Cardiac septum (tissue), 1 donor: ENCODE measurements around the gene OR52E5. TPM values are rescaled to one million over a fixed set of nuclear protein-coding genes. Genes with fewer than 3 reads are reported as not detected.

ENCODE experiments used
- DNase-seq: peaks from one replicate; pipeline ENCODE4 v3.0.0-alpha.2; 2020; ENCODE audit warnings: low spot score
- intact Hi-C: fragments of 100-400 bp; cut with DNase I; formaldehyde crosslinking; loops from one replicate; pipeline ENCODE4 v1.14.0; 2022
- total RNA-seq: library from RNA; stranded (reverse); fragmentation: NEBNext Ultra II Directional; extraction: Animal tissue kit (Norgen Biotek cat#: 25700); gene quantifications from one replicate; pipeline ENCODE4 v1.2.1, GENCODE V29; 2021
- donor health status: DM: no; HTN: no; CAD: no.

OR52E5 gene
- total RNA-seq, 1 donor from 2014 or later, result not detected

DNA sequence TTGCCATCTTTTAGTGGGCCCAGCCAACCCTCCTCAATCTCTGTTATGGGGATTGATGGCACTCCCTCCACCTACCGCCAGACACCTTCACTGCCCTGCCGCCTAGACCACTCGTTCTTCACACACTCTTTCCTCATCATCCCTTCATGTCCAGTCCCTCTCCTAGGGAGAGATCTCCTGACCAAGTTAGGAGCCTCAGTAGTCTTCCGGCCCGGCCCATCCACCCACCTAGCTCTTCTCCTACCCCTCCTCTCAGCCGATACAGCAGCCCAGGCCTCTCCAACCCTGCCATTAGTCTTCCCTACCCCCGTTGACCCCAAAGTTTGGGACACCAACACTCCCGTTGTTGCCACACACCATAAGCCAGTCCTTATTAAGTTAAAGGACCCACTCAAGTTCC lies 38.1 kb downstream of the OR52E5 start:
- no peak for DNase-seq
- intact Hi-C loops, result no loop called here

DNA sequence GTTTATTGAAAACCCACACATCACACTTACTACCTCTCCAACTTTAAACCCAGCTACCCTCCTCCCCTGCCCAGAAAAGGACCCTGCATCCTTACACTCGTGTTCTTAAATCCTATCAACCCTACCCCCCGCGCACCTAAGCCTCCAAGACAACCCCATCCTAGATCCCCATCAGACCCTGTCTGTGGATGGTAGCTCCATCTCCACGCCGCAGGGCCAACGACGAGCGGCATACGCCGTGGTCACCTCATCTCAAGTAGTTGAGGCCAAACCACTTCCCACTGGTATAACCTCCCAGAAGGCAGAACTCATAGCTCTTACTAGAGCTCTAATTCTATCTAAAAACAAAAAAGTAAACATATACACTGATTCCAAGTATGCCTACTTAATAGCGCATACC lies 39.7 kb downstream of the OR52E5 start:
- no peak for DNase-seq
- intact Hi-C loops, result no loop called here

DNA sequence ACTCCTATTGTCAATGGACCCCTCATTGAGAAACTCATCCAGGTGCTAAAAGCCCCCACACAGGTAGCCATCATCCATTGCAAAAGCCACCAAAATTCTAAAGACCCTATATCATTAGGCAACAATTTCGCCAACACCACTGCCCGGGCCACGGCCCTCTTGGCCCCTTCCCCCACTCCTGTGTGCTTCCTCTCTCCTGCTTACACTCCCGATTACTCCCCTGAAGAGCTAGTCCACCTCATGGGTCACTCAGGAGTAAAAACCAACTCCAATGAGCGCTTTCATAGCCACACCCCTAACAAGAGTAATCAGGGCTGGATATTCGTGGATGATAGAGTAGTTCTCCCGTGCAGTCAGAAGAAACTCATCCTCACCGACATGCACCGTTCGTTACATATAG lies 40.1 kb downstream of the OR52E5 start:
- DNase-seq, result no peak
- intact Hi-C loops, result no loop called here

DNA sequence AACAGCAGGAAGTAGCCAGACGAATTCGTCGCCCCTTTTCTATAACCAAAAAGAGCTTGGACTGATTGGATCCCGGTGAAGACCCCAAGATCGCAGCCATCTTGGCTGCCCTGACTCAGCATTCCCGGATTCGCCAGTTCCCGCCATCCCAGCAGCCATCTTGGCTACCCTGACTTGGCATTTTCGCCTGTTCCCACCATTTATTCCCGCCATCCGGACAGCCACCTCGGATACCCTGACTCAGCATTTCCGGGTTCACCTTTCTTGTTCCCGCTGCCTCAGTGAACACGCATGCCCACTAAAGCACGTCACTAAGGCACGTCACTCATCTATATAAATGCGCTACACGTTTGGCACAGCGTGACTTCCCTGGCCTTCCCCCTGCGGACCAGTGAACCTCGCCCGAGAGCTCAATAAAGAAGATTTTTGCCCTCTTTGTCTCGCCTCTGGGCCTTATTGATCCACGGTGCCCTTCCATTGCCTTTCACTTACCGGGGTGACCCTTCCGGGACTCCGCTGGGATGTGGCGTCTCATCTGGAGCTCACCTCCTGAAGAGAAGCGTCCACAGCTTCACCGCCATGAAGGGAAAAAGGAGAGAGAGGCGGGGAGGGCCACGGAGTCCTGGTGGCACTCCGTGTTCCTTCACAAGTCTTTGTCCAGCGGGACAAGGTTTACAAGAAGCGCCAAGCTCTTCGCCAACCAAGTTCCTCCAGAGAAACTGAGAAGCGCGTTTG lies 45.0 kb downstream of the OR52E5 start:
- DNase-seq, result no peak
- intact Hi-C loops, result no loop called here

DNA sequence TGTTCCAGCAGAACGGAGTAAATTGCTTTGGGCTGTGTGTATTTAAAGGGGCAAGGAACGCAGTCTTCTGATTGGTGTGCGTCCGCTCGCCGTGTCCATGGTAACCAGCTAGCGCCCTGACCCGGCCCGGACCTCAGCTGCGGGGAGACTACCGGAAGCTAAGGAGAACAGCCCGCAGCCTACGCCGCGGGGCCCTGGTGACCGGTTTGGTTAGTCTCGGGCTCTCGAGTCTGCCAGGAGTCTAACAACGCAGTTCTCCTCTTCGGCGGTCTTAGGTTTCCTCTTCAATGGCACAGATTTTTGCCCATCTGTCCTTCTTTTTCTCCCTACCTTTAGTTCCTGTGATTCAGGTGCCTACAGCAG lies 45.6 kb downstream of the OR52E5 start:
- intact Hi-C loops, result no loop called here
- DNase-seq, result no peak

DNA sequence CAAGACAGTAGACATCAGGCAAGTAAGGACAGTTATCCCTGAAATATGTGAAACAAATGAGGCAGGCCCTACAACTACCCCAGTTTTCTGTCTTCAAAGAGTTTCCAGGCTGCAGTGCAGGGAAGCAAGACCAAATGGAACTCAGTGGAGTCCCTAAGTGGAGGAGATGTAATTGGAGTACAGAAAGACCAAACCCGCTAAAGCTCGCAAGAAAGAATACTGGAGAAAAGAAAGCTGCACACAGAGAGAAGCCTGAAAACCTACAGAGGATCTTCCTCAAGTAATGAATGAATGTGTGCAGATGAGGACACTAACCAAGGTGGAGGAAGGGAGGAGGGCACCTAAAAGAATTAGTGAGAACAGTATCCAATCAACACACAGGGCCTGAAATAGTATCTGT lies 47.7 kb downstream of the OR52E5 start:
- intact Hi-C loops, result no loop called here
- no peak for DNase-seq

DNA sequence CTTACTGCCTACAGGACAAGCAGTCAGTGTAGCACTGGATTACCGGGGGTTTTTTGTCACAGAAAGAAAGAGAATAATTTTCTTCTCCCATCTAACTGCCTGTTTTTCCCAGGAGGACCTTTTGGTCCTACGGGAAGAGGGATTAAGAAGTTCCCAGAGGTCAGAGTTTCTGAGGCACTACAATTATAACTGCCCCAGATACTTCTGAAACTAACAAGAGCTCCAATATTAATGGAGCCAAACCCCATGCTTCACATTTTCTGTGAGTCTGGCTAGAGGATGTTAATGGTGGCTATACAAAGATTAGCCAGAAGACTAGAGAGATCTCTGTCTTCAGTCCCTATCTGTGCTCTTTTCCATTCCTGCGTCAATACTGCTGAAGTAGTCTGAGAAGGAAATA lies 48.9 kb downstream of the OR52E5 start, which contains the start of gene OR56A3:
Gene OR56A3 (plus strand): TSS at position 301 of the 400 bp plus-strand sequence. CDS start 5,096 bp downstream, outside the sequence.
- intact Hi-C loops, result no loop called here
- DNase-seq, result no peak

Other genes with a start within 250 kb of the OR52E5 start
- gene TRIM5, start 208.1 kb upstream of the OR52E5 start, total RNA-seq, result 6.4 TPM
- gene TRIM22, start 203.4 kb upstream of the OR52E5 start, total RNA-seq, result 16.1 TPM
- gene OR56B1, start 156.8 kb upstream of the OR52E5 start, total RNA-seq, result not detected
- gene OR52N4, start 139.0 kb upstream of the OR52E5 start, total RNA-seq, result not detected
- not detected for gene OR52N5, start 109.9 kb upstream of the OR52E5 start, total RNA-seq
- not detected for gene OR52N1, start 101.9 kb upstream of the OR52E5 start, total RNA-seq
- gene OR52N2, start 84.3 kb upstream of the OR52E5 start, total RNA-seq, result not detected
- gene OR52E6, start 51.3 kb upstream of the OR52E5 start, total RNA-seq, result not detected
- gene OR52E8, start 35.5 kb upstream of the OR52E5 start, total RNA-seq, result not detected
- gene OR52E4, start 12.6 kb upstream of the OR52E5 start, total RNA-seq, result not detected
- gene OR56A3, start 49.0 kb downstream of the OR52E5 start, total RNA-seq, result not detected
- gene OR56A5, start 75.3 kb downstream of the OR52E5 start, total RNA-seq, result not detected
- not detected for gene OR52L1, start 93.8 kb downstream of the OR52E5 start, total RNA-seq
- gene OR56A4, start 113.7 kb downstream of the OR52E5 start, total RNA-seq, result not detected
- not detected for gene OR56A1, start 137.6 kb downstream of the OR52E5 start, total RNA-seq
- not detected for gene OR56B4, start 214.5 kb downstream of the OR52E5 start, total RNA-seq